IMR-90 (cell line): ENCODE results near the gene HMCN1. TPM values are rescaled to one million over a fixed set of nuclear protein-coding genes. Genes with fewer than 3 reads are reported as not detected.

Experiments used
- ATAC-seq: fragments of 200-7000 bp; cut with Tn5 transposase; 2 replicates; pipeline ENCODE4 v1.9.1; 2020; ENCODE audit warnings: low read depth, mild to moderate bottlenecking, moderate library complexity
- BruUV-seq: library from RNA; stranded (reverse); fragments of 400-500 nt; replicated peaks from 2 replicates; lab custom pipeline; 2021; lab: Mats Ljungman, UMichigan
- CTCF ChIA-PET: fragments of 300-600 bp; formaldehyde crosslinking; extraction: SDS; loops from one replicate; lab custom pipeline; 2021; ENCODE audit warnings: antibody characterized with exemption; lab: Yijun Ruan, JAX
- POLR2A ChIA-PET: fragments of 300-600 bp; sonication (Branson Sonifier 250); formaldehyde crosslinking; loops from one replicate; lab custom pipeline; 2022; ENCODE audit warnings: antibody characterized with exemption; ENCODE audit not compliant: unreplicated experiment; lab: Charles Lee
- DNase-seq: peaks from one replicate; pipeline ENCODE4 v3.0.0; 2013
- H2AFZ ChIP-seq: replicated peaks from 2 replicates; pipeline ENCODE3; 2013; ENCODE audit warnings: low read length, mild to moderate bottlenecking; ENCODE audit not compliant: poor library complexity
- H2AK5ac ChIP-seq: 2 replicates; pipeline ENCODE4 v1.6.1; 2013; ENCODE audit warnings: low read depth, low read length, inconsistent platforms
- H2AK9ac ChIP-seq: replicated peaks from 2 replicates; pipeline ENCODE3; 2013; ENCODE audit warnings: mild to moderate bottlenecking, low read depth, low read length, moderate library complexity; ENCODE audit not compliant: poor library complexity
- H2BK120ac ChIP-seq: 2 replicates; pipeline ENCODE4 v1.6.1; 2013; ENCODE audit warnings: low read depth, low read length, inconsistent platforms
- H2BK15ac ChIP-seq: 3 replicates; pipeline ENCODE4 v1.6.1; 2013; ENCODE audit warnings: low read depth, low read length, inconsistent platforms
- H2BK20ac ChIP-seq: 2 replicates; pipeline ENCODE4 v1.6.1; 2013; ENCODE audit warnings: low read depth, mild to moderate bottlenecking, inconsistent platforms, low read length, moderate library complexity
- H2BK5ac ChIP-seq: 2 replicates; pipeline ENCODE4 v1.6.1; 2013; ENCODE audit warnings: mild to moderate bottlenecking, low read depth, low read length, inconsistent platforms; ENCODE audit not compliant: poor library complexity, severe bottlenecking
- H3K14ac ChIP-seq: replicated peaks from 2 replicates; pipeline ENCODE4 v1.6.1; 2013; ENCODE audit warnings: low read depth, low read length, inconsistent platforms
- H3K18ac ChIP-seq: 2 replicates; pipeline ENCODE4 v1.6.1; 2013; ENCODE audit warnings: low read depth, low read length, control low read depth
- H3K23ac ChIP-seq: 2 replicates; pipeline ENCODE4 v1.6.1; 2013; ENCODE audit warnings: low read depth, low read length, inconsistent platforms
- H3K27ac ChIP-seq: 2 replicates; pipeline ENCODE4 v1.5.1; 2013; ENCODE audit warnings: mild to moderate bottlenecking, control low read depth, low read length; ENCODE audit not compliant: insufficient read depth
- H3K27me3 ChIP-seq: 2 replicates; pipeline ENCODE4 v1.6.1; 2013; ENCODE audit warnings: low read length; ENCODE audit not compliant: control insufficient read depth, insufficient read depth
- H3K36me3 ChIP-seq: 2 replicates; pipeline ENCODE4 v1.6.1; 2013; ENCODE audit warnings: low read length, mixed read lengths; ENCODE audit not compliant: control insufficient read depth, insufficient read depth
- H3K4ac ChIP-seq: 2 replicates; pipeline ENCODE4 v1.6.1; 2013; ENCODE audit warnings: low read depth, low read length, inconsistent platforms
- H3K4me1 ChIP-seq: 2 replicates; pipeline ENCODE4 v1.6.1; 2013; ENCODE audit warnings: low read length, mixed read lengths; ENCODE audit not compliant: control insufficient read depth, insufficient read depth
- H3K4me2 ChIP-seq: 2 replicates; pipeline ENCODE4 v1.6.1; 2013; ENCODE audit warnings: low read depth, mild to moderate bottlenecking, control low read depth, low read length, moderate library complexity
- H3K4me3 ChIP-seq: 2 replicates; pipeline ENCODE4 v1.5.1; 2013; ENCODE audit warnings: low read depth, mild to moderate bottlenecking, control low read depth, low read length, moderate library complexity; ENCODE audit not compliant: insufficient read depth
- H3K56ac ChIP-seq: 2 replicates; pipeline ENCODE4 v1.6.1; 2013; ENCODE audit warnings: low read length, inconsistent platforms; ENCODE audit not compliant: insufficient read depth; ENCODE audit errors: extremely low read depth
- H3K79me1 ChIP-seq, 2 experiments: 2 replicates each; pipeline ENCODE4 v1.6.1; 2013; ENCODE audit warnings: low read length in 2 of 2, inconsistent platforms in 1 of 2, low read depth in 1 of 2
- H3K9ac ChIP-seq: 2 replicates; pipeline ENCODE4 v1.6.1; 2013; ENCODE audit warnings: low read depth, low read length, control low read depth
- H3K9me1 ChIP-seq: 2 replicates; pipeline ENCODE4 v1.6.1; 2013; ENCODE audit warnings: low read length, inconsistent platforms; ENCODE audit not compliant: insufficient read depth
- H3K9me3 ChIP-seq: 2 replicates; pipeline ENCODE4 v1.6.1; 2013; ENCODE audit warnings: low read length; ENCODE audit not compliant: control insufficient read depth, insufficient read depth
- H4K20me1 ChIP-seq: 2 replicates; pipeline ENCODE4 v1.6.1; 2013; ENCODE audit warnings: low read length, inconsistent platforms; ENCODE audit not compliant: insufficient read depth
- H4K5ac ChIP-seq: 2 replicates; pipeline ENCODE4 v1.6.1; 2013; ENCODE audit warnings: mild to moderate bottlenecking, low read depth, low read length, control low read depth
- H4K8ac ChIP-seq, 2 experiments: 2 replicates each; pipeline ENCODE4 v1.6.1; 2013; ENCODE audit warnings: low read depth in 2 of 2, low read length in 2 of 2, control low read depth in 1 of 2, inconsistent platforms in 1 of 2
- H4K91ac ChIP-seq: 2 replicates; pipeline ENCODE4 v1.6.1; 2013; ENCODE audit warnings: low read depth, low read length, inconsistent platforms; ENCODE audit not compliant: insufficient read depth
- WGBS, 2 experiments: methylation state at CpG; one replicate each; pipeline versions ENCODE4 v1.1.5 to v1.1.7; 2013; ENCODE audit warnings: missing lambda C conversion rate in 2 of 2; ENCODE audit not compliant: insufficient read length in 1 of 2; ENCODE audit errors: extremely low coverage in 2 of 2; 5-methylcytosine and 5-hydroxymethylcytosine counted together
- dilution Hi-C: fragments of 300-500 bp; cut with HindIII; formaldehyde crosslinking; loops from one replicate; pipeline ENCODE4 v1.14.3; 2018; ENCODE audit warnings: low sequenced_read_pairs; ENCODE audit not compliant: unreplicated experiment
- in situ Hi-C: fragments of 300-500 bp; cut with MboI; formaldehyde crosslinking; loops from 3 replicates; pipeline ENCODE4 v1.14.3; 2019; ENCODE audit warnings: low sequenced_read_pairs, inconsistent platforms, mixed read lengths
- intact Hi-C: fragments of 100-400 bp; cut with micrococcal nuclease; formaldehyde crosslinking; loops from 2 replicates; pipeline ENCODE4 v1.10.0; 2022
- polyA plus RNA-seq, 3 experiments: library from polyadenylated mRNA; depleted of rRNA; stranded (reverse); fragments of >200 nt; gene quantifications; 2 replicates each; pipeline ENCODE4 v1.2.3, GENCODE V29; 2012; ENCODE audit warnings: low replicate concordance in 1 of 3
- total RNA-seq: library from RNA; depleted of rRNA; stranded (reverse); fragments of >200 nt; gene quantifications from 2 replicates; pipeline ENCODE4 v1.2.3, GENCODE V29; 2012
- TF ChIP-seq, protein P1 (sequence below): fragments of 150-350 bp; IDR thresholded peaks from 2 replicates; pipeline ENCODE4 v1.6.1; 2016; ENCODE audit warnings: low read depth, mild to moderate bottlenecking, low read length, moderate library complexity, borderline replicate concordance

The HMCN1 gene
- total and polyA plus RNA-seq, 2 of the 4 experiments (the other 2 are of a cell fraction): 6.1 to 11.7 TPM

DNA sequence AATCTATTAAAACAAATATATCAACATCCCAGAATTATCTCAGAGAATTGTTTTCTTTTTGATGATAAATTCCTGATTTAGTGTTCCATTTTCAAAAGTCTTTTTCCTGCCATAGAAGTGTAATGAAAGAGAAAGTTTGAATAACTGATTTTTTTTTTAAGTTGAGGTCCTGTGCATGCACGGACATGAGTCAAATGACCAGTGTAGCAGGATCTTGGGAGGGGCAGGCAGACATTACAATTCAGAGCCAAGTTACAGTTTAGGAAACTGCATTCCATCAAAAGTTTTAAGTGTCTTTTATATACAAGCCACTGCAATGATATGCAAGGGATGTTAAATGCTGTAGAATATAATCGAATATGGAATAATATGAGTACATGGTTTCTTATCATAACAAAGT is 227.5 kb downstream of the HMCN1 start:
- H3K4ac ChIP-seq: no peak overlapping the region
- H3K14ac ChIP-seq: no peak overlapping the region
- H2BK20ac ChIP-seq: no peak overlapping the region
- TF ChIP-seq, protein P1, sequence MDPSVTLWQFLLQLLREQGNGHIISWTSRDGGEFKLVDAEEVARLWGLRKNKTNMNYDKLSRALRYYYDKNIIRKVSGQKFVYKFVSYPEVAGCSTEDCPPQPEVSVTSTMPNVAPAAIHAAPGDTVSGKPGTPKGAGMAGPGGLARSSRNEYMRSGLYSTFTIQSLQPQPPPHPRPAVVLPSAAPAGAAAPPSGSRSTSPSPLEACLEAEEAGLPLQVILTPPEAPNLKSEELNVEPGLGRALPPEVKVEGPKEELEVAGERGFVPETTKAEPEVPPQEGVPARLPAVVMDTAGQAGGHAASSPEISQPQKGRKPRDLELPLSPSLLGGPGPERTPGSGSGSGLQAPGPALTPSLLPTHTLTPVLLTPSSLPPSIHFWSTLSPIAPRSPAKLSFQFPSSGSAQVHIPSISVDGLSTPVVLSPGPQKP: no peak
- BruUV-seq: no TSS peak
- H3K9ac ChIP-seq: no peak overlapping the region
- ATAC-seq (peak; percentile 88), DNase-seq (peak; percentile 51)
- peak overlapping the region; percentile 36 for H2BK5ac ChIP-seq
- H2AK5ac ChIP-seq: no peak overlapping the region
- H3K23ac ChIP-seq: no peak overlapping the region
- H3K18ac ChIP-seq: no peak overlapping the region
- intact Hi-C loops (loop anchor here (10.0 kb wide), 1 partner anchor 147 kb away; no protein-coding TSS in a partner anchor), in situ Hi-C loops (no loop called here), dilution Hi-C loops (no loop called here)
- H3K36me3 ChIP-seq: no peaks in the 10 kb centered on the region
- H4K5ac ChIP-seq: no peak overlapping the region
- no peaks in the 10 kb centered on the region for H3K9me1 ChIP-seq
- CTCF ChIA-PET: no interaction called here
- 20% methylated on average over 1 of the region's 2 CpGs; no CpG with 5 or more reads in 1 of the 2 experiments for WGBS, 2 experiments
- no peaks in the 10 kb centered on the region for H4K20me1 ChIP-seq
- no peak overlapping the region for H3K4me3 ChIP-seq
- POLR2A ChIA-PET: no interaction called here
- peaks cover 6% of the 10 kb centered on the region for H3K4me1 ChIP-seq
- no peak overlapping the region for H2BK120ac ChIP-seq
- 0 out of 2 replicates have a peak overlapping the region, but pooled peaks have one; percentile 24 for H3K4me2 ChIP-seq
- no peak overlapping the region for H2AFZ ChIP-seq
- no peak overlapping the region for H4K91ac ChIP-seq
- no peaks in the 10 kb centered on the region for H3K9me3 ChIP-seq
- no peak overlapping the region for H3K27ac ChIP-seq
- H3K27me3 ChIP-seq: no peaks in the 10 kb centered on the region
- no peaks in the 10 kb centered on the region for H3K79me1 ChIP-seq
- H4K8ac ChIP-seq: no peak overlapping the region
- H2BK15ac ChIP-seq: 0 out of 3 replicates have a peak overlapping the region, but pooled peaks have one; percentile 48
- no peak overlapping the region for H3K56ac ChIP-seq
- H2AK9ac ChIP-seq: no peak overlapping the region
